Uterus (tissue), 4 donors: ENCODE results near the gene TTC7B. TPM values are rescaled to one million over a fixed set of nuclear protein-coding genes. Genes with fewer than 3 reads are reported as not detected.

Experiments used
- DNase-seq, 2 donors: peaks; one replicate each; pipeline ENCODE4 v3.0.0-alpha.2; 2019 to 2020
- H3K27ac ChIP-seq, 2 donors: fragments of 200-600 bp; sonication (generic); 1 replicate in 1 of 2; 2 replicates in 1 of 2; pipeline ENCODE4 v1.5.1; 2016 to 2018
- H3K27me3 ChIP-seq, 2 donors: fragments of 200-600 bp; sonication (generic); one replicate each; pipeline ENCODE4 v1.5.1; 2018 to 2019; ENCODE audit warnings: control low read depth in 1 of 2
- H3K36me3 ChIP-seq, 2 donors: fragments of 200-600 bp; sonication (generic); one replicate each; pipeline ENCODE4 v1.5.1; 2019; ENCODE audit warnings: control low read depth in 1 of 2
- H3K4me1 ChIP-seq, 2 donors: fragments of 200-600 bp; sonication (generic); one replicate each; pipeline ENCODE4 v1.5.1; 2018 to 2019; ENCODE audit warnings: control low read depth in 1 of 2
- H3K4me3 ChIP-seq, 2 donors: fragments of 200-600 bp; sonication (generic); 1 replicate in 1 of 2; 2 replicates in 1 of 2; pipeline ENCODE4 v1.5.1; 2018 to 2019; ENCODE audit warnings: mild to moderate bottlenecking in 1 of 2
- H3K9me3 ChIP-seq, 2 donors: fragments of 200-600 bp; sonication (generic); one replicate each; pipeline ENCODE4 v1.5.1; 2019; ENCODE audit warnings: control low read depth in 1 of 2
- POLR2A ChIP-seq, 2 donors: fragments of 450-650 bp; IDR thresholded peaks; one replicate each; pipeline ENCODE4 v1.6.1; 2016; ENCODE audit warnings: antibody characterized with exemption in 2 of 2, mild to moderate bottlenecking in 1 of 2, moderate library complexity in 1 of 2
- intact Hi-C: fragments of 100-400 bp; cut with DNase I; formaldehyde crosslinking; loops from one replicate; pipeline ENCODE4 v1.15.1; 2023; ENCODE audit warnings: low total_unique reads
- total RNA-seq, 4 donors: library from RNA; depleted of rRNA in 3 of 4; stranded (reverse); fragments of >200 nt in 3 of 4; gene quantifications; one replicate each; pipeline versions ENCODE4 v1.1.0 to v1.2.4, GENCODE V29; 2014 to 2023
- TF ChIP-seq, protein P1 (sequence below), 4 experiments: fragments of 200-600 bp in 2 of 4; fragments of 450-650 bp in 2 of 4; sonication (generic) in 2 of 4; IDR thresholded peaks; one replicate each; pipeline ENCODE4 v1.5.1; 2016 to 2019; ENCODE audit warnings: antibody characterized with exemption in 4 of 4, mild to moderate bottlenecking in 2 of 4, moderate library complexity in 1 of 4
- donor health status: DM: yes; HTN: yes; CAD: no.

The TTC7B gene
- total RNA-seq, 4 donors from 2014 or later: 15.3 to 73.9 (median 28.0) TPM

DNA sequence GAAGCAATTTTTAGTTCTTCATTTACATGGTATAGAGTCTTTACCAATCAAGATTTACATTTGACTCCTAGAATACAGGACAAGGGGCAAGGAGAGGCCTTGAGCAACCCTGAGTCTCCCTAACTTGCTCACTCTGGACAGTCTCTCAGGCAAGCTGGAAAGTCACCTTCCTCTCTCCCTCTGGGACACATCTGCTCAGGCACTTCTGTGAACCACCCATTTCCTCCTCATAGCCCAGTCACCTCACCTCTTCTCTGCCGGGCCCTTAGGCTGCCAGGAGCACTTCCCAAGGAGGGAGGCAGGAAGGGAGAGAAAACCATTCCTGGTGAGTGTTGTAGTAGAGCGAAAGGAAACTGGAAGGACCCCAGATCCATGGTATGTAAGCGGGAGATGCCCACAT lies 202.8 kb downstream of the TTC7B start:
- intact Hi-C loops: no loop called here
- TF ChIP-seq, protein P1, sequence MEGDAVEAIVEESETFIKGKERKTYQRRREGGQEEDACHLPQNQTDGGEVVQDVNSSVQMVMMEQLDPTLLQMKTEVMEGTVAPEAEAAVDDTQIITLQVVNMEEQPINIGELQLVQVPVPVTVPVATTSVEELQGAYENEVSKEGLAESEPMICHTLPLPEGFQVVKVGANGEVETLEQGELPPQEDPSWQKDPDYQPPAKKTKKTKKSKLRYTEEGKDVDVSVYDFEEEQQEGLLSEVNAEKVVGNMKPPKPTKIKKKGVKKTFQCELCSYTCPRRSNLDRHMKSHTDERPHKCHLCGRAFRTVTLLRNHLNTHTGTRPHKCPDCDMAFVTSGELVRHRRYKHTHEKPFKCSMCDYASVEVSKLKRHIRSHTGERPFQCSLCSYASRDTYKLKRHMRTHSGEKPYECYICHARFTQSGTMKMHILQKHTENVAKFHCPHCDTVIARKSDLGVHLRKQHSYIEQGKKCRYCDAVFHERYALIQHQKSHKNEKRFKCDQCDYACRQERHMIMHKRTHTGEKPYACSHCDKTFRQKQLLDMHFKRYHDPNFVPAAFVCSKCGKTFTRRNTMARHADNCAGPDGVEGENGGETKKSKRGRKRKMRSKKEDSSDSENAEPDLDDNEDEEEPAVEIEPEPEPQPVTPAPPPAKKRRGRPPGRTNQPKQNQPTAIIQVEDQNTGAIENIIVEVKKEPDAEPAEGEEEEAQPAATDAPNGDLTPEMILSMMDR (IDR thresholded peaks at IDR 0.05): no peak
- no peak for TF ChIP-seq POLR2A (IDR thresholded peaks at IDR 0.05)
- H3K36me3 ChIP-seq: no peaks in the 10 kb centered on the region
- no peak overlapping the region for H3K4me3 ChIP-seq
- H3K9me3 ChIP-seq: no peaks in the 10 kb centered on the region
- DNase-seq: no peak
- no peaks in the 10 kb centered on the region for H3K4me1 ChIP-seq
- H3K27ac ChIP-seq: no peak overlapping the region
- no peaks in the 10 kb centered on the region for H3K27me3 ChIP-seq

DNA sequence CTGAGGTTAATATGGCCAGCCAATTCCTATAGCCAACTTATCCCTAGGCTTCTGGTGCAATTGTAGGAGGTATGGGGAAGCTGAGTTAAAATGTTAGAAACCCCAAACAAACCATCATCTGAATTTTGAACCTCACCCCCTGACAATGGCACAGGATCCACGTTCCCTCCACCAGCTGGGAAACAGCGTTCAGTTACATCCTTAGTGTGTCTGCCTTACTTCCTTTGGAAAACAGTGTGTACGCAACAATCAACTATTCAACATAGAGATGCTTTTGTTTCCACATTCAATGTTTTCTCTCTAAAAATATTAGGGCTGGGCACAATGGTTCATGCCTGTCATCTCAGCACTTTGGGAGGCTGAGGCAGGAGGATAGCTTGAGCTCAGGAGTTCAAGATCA lies 203.4 kb downstream of the TTC7B start:
- no peak overlapping the region for H3K27ac ChIP-seq
- no peaks in the 10 kb centered on the region for H3K9me3 ChIP-seq
- H3K4me3 ChIP-seq: no peak overlapping the region
- DNase-seq: no peak
- no peaks in the 10 kb centered on the region for H3K36me3 ChIP-seq
- no peaks in the 10 kb centered on the region for H3K4me1 ChIP-seq
- H3K27me3 ChIP-seq: no peaks in the 10 kb centered on the region
- no peak for TF ChIP-seq POLR2A (IDR thresholded peaks at IDR 0.05)
- TF ChIP-seq, protein P1 (IDR thresholded peaks at IDR 0.05): no peak
- intact Hi-C loops: no loop called here

DNA sequence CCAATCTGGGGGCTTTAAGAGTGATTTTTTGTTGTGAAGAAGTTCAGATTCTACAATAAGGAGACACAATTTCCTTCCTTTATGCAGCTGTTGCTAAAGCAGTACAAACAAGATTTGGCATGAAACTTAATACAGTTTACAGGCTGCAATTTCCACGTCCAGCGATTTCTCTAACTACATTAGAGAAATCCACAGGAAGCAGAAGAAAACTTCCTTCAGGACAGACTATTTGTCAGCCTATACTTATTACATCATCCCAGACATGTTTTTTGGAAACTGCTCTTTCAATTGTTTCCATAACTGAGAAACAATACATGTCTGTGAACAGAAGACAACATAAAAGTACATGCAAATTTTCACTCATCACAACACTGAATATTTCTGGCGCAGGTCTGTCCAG lies 204.3 kb downstream of the TTC7B start:
- H3K9me3 ChIP-seq: no peaks in the 10 kb centered on the region

DNA sequence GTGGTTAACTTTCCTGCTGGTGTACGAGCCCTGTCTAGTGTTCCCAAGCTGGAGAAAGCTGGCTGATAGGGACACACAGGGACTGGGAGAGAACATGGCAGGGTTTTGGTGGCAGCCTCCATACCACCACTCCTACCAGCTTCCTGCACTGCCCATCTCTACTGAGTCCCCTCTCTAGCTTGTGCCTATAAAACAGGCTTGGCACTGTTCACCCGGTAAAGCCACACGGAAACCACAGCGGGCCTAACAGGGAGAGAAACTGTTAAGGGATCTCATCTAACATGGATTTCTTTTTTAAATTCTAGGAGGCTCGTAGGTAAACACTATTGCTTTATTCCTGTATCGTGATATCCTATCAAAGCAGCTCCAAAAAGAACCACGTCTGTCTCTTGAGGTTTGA lies 204.7 kb downstream of the TTC7B start:
- H3K9me3 ChIP-seq: no peaks in the 10 kb centered on the region
- H3K36me3 ChIP-seq: no peaks in the 10 kb centered on the region
- H3K27ac ChIP-seq: no peak overlapping the region
- no peak for TF ChIP-seq POLR2A (IDR thresholded peaks at IDR 0.05)
- TF ChIP-seq, protein P1 (IDR thresholded peaks at IDR 0.05): no peak
- no peaks in the 10 kb centered on the region for H3K27me3 ChIP-seq
- no peak for DNase-seq
- intact Hi-C loops: no loop called here
- no peaks in the 10 kb centered on the region for H3K4me1 ChIP-seq
- H3K4me3 ChIP-seq: no peak overlapping the region

More for the DNA sequence above, 204.3 kb downstream of the TTC7B start:
- TF ChIP-seq, protein P1 (IDR thresholded peaks at IDR 0.05): no peak
- no peak for TF ChIP-seq POLR2A (IDR thresholded peaks at IDR 0.05)
- Histone ChIP-seq H3K4me1 (no peaks in the 10 kb centered on the region), H3K4me3 (no peak overlapping the region), H3K27ac (no peak overlapping the region), H3K27me3 (no peaks in the 10 kb centered on the region), H3K36me3 (no peaks in the 10 kb centered on the region)
- DNase-seq: no peak
- intact Hi-C loops: no loop called here

DNA sequence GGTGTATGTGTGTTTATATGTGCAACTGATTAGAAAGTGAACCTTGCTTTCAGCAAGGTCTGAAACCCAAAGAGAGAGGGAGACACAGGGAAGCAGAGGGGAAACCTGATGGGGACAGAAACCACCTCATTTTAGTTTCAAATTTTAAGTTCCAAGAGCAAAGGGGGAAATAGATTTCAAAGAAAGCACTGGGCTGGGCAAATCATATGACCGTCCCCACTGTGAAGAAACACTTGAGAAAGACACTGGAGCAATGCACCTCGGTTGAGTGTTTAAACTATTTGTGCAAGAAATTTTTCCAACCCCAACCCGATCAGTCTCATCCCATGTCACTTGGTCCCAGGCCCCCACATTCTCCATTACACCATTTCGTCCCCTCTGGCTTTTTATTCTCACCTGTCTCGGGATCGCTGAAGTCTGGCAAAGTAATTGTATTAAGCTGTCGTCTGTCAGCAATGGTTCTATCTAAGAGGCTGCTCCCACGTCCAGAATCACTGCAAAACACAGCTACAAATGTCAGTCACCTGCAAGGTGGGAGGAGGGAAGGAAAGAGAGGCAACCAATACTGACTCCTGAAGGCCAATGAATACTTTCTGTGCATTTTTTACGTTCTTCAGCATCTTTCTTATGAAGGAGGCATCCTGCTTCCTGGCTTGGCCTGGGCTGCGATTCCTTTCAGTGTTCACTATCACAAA lies 205.7 kb downstream of the TTC7B start:
- intact Hi-C loops: no loop called here
- no peaks in the 10 kb centered on the region for H3K36me3 ChIP-seq

More for the DNA sequence above, 205.7 kb downstream of the TTC7B start:
- no peak for DNase-seq
- Histone ChIP-seq H3K27ac (no peak overlapping the region), H3K27me3 (no peaks in the 10 kb centered on the region), H3K9me3 (no peaks in the 10 kb centered on the region), H3K4me1 (no peaks in the 10 kb centered on the region), H3K4me3 (no peak overlapping the region)
- TF ChIP-seq, protein P1 (IDR thresholded peaks at IDR 0.05): no peak
- no peak for TF ChIP-seq POLR2A (IDR thresholded peaks at IDR 0.05)
